PFSK-1 (cell line): ENCODE data around the gene LAIR1.

Source experiments
- FOXP2 ChIP-seq: optimal IDR thresholded peaks from 2 replicates; pipeline ENCODE3; 2011; ENCODE audit warnings: borderline replicate concordance, control low read depth, inconsistent platforms; ENCODE audit not compliant: insufficient read depth; ENCODE audit errors: extremely low read length, extremely low read depth
- POLR2AphosphoS5 ChIP-seq: IDR thresholded peaks from 2 replicates; pipeline ENCODE4 v1.6.1; 2012; ENCODE audit warnings: low read depth, mild to moderate bottlenecking, control low read depth, low read length, moderate library complexity
- SIN3A ChIP-seq: IDR thresholded peaks from 2 replicates; pipeline ENCODE4 v1.6.1; 2012; ENCODE audit warnings: mild to moderate bottlenecking, low read length, moderate library complexity, borderline replicate concordance; ENCODE audit not compliant: insufficient read depth
- TAF1 ChIP-seq: IDR thresholded peaks from 2 replicates; pipeline ENCODE4 v1.6.1; 2012; ENCODE audit warnings: low read length, control low read depth, borderline replicate concordance; ENCODE audit not compliant: insufficient read depth
- TF ChIP-seq, protein P1 (sequence below), 2 experiments: IDR thresholded peaks; 2 replicates each; pipeline versions ENCODE4 v1.6.1 to v1.8.0; 2011 to 2012; ENCODE audit warnings: low read depth in 2 of 2, low read length in 2 of 2, control low read depth in 1 of 2, inconsistent platforms in 1 of 2, mild to moderate bottlenecking in 1 of 2, moderate library complexity in 1 of 2; ENCODE audit not compliant: insufficient read depth in 1 of 2

LAIR1 gene

GRCh38 chr19:54337858-54338230 is 26.9 kb downstream of the LAIR1 start:
- TF ChIP-seq FOXP2 (no peak), SIN3A (no peak), POLR2AphosphoS5 (no peak), TAF1 (no peak)
- TF ChIP-seq, protein P1, sequence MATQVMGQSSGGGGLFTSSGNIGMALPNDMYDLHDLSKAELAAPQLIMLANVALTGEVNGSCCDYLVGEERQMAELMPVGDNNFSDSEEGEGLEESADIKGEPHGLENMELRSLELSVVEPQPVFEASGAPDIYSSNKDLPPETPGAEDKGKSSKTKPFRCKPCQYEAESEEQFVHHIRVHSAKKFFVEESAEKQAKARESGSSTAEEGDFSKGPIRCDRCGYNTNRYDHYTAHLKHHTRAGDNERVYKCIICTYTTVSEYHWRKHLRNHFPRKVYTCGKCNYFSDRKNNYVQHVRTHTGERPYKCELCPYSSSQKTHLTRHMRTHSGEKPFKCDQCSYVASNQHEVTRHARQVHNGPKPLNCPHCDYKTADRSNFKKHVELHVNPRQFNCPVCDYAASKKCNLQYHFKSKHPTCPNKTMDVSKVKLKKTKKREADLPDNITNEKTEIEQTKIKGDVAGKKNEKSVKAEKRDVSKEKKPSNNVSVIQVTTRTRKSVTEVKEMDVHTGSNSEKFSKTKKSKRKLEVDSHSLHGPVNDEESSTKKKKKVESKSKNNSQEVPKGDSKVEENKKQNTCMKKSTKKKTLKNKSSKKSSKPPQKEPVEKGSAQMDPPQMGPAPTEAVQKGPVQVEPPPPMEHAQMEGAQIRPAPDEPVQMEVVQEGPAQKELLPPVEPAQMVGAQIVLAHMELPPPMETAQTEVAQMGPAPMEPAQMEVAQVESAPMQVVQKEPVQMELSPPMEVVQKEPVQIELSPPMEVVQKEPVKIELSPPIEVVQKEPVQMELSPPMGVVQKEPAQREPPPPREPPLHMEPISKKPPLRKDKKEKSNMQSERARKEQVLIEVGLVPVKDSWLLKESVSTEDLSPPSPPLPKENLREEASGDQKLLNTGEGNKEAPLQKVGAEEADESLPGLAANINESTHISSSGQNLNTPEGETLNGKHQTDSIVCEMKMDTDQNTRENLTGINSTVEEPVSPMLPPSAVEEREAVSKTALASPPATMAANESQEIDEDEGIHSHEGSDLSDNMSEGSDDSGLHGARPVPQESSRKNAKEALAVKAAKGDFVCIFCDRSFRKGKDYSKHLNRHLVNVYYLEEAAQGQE (IDR thresholded peaks at IDR 0.05; ENCODE audit: insufficient read depth in 1 of 2, low read depth in 2 of 2, low read length in 2 of 2): no peak

DNA sequence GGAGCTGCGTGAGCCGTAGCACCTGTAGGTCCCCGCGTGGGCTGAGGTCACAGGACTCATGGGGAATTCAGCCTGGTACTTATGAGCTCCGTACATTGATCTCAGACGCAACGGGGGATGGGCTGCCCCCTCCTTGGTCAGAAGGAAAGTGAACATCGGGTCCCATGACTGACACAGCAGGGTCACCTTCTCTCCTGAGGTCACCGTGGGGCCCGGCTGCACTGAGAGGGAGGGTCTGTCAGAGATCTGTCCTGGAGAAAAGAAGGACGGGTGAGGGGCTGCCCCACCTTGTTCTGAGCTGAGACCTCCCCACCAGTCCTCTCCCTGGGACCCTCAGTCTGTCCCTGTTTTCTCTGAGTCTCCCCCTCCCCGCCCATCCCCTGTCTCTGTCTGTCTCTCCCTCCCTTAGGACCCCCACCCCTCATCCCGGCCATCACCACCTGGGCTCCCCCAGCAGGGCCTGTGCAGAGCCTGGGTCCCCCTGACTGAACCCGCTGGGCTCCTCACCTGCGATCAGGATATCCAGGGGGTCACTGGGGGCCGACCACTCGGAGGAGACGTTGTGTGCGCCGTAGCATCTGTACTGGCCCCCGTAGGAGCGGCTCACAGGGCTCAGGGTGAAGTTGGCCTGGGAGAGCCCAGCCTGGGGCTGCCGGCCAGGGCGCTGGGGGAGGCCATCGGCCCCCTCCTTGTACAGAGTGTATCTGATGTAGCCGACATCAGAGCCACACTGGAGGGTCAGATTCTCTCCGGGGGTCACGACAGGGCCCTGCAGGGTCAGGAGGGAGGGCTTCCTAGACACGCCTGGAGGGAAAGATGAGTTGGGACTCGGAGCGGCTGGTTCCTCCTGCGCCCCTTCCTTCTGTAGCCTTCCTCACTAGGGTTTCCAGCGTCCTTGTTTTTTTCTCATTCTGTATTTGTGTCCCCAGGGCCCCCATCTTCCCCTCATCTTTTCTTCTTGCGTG is 27.6 kb downstream of the LAIR1 start:
- TF ChIP-seq SIN3A (no peak), FOXP2 (no peak), TAF1 (no peak), POLR2AphosphoS5 (no peak)
- TF ChIP-seq, protein P1 (IDR thresholded peaks at IDR 0.05; ENCODE audit: insufficient read depth in 1 of 2, low read depth in 2 of 2, low read length in 2 of 2): no peak

DNA sequence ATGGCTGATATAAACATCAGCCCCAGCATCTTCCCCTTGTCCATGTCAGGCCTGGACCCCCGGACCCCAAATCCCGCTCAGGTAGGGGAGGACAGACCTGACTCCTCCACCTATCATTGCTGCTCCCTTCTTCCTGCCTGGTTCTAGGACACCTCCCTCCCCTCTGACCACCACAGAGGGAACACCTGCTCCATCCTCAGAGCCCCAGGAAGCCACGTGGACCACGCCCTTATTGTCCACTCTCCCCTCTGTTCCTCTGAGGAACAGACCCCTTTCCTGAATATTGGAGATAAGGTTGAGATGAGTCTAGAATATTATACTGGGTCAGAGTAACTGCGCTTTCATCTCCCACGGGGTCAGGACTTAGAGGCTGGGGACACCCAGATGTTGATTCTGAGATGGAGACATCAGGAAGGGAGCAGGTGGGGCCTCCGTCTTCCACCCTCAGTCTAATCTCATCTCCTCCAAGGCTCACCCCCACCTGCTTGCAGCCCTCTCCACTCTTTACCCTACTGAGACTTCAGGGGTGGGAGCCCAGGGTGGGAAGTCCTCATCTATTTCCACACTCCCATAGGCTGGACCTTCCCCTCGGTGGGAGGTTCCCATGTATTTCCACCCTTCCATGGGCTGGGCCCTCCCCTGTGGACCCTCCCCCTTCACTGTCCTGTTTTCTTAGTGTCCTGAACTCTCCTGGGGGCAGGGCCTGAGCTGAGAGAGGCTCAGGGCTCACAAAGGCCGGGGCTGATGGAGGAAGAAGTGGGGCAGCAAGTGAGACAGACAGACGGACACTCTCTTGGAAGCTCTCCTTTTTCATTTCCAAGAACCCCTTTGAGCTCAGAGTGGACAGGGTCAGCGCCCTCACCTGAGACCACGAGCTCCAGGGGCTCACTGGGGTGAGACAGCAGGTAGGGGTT is 28.5 kb downstream of the LAIR1 start:
- TF ChIP-seq POLR2AphosphoS5 (no peak), SIN3A (no peak), FOXP2 (no peak), TAF1 (no peak)
- TF ChIP-seq, protein P1 (IDR thresholded peaks at IDR 0.05; ENCODE audit: insufficient read depth in 1 of 2, low read depth in 2 of 2, low read length in 2 of 2): no peak

- TF ChIP-seq TAF1 (no peak), FOXP2 (no peak)
- TF ChIP-seq, protein P1 (IDR thresholded peaks at IDR 0.05; ENCODE audit: insufficient read depth in 1 of 2, low read depth in 2 of 2, low read length in 2 of 2): no peak
Observed at GRCh38 chr19:54335164-54335563, 29.6 kb downstream of the LAIR1 start.
